ENCODE measurements around the gene LCN2.

DNA sequence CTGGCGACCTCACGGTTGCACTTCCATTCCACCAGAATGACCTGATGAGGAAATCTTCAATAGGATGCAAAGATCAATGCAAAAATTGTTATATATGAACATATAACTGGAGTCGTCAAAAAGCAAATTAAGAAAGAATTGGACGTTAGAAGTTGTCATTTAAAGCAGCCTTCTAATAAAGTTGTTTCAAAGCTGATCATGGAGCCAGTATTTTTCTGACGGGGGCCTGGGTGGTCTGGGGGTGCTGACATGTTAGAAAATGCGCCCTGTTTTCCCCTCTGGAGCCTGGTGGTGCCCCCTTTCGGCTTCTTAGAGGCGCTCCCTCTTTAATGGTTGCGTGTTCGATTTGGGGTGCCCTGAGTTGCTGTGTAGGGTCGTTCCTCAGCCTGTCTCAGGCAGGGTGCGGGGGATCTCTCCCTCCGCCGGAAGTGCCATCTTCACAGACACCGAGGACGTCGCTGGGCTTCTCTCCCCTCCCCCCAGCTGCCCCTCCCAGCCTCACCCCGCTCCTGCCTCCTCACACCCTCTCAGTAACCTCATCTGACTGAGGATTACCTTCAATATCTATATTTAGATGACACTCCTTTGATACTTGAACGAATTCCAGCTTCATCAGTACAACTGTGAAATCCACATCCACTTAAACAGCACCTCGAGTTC, 40.1 kb upstream of the LCN2 start:
- TF ChIP-seq POLR2A (IDR thresholded peaks at IDR 0.05) (no peak), POLR2AphosphoS5 (IDR thresholded peaks at IDR 0.05) (no peak)
- TF ChIP-seq, protein P1, sequence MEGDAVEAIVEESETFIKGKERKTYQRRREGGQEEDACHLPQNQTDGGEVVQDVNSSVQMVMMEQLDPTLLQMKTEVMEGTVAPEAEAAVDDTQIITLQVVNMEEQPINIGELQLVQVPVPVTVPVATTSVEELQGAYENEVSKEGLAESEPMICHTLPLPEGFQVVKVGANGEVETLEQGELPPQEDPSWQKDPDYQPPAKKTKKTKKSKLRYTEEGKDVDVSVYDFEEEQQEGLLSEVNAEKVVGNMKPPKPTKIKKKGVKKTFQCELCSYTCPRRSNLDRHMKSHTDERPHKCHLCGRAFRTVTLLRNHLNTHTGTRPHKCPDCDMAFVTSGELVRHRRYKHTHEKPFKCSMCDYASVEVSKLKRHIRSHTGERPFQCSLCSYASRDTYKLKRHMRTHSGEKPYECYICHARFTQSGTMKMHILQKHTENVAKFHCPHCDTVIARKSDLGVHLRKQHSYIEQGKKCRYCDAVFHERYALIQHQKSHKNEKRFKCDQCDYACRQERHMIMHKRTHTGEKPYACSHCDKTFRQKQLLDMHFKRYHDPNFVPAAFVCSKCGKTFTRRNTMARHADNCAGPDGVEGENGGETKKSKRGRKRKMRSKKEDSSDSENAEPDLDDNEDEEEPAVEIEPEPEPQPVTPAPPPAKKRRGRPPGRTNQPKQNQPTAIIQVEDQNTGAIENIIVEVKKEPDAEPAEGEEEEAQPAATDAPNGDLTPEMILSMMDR (IDR thresholded peaks at IDR 0.05) = no peak
